ENCODE data around the gene FGF22. TPM values are rescaled to one million over a fixed set of nuclear protein-coding genes. Genes with fewer than 3 reads are reported as not detected.

Gene FGF22
- polyA plus RNA-seq, 1 experiment, result 0.05 TPM

DNA sequence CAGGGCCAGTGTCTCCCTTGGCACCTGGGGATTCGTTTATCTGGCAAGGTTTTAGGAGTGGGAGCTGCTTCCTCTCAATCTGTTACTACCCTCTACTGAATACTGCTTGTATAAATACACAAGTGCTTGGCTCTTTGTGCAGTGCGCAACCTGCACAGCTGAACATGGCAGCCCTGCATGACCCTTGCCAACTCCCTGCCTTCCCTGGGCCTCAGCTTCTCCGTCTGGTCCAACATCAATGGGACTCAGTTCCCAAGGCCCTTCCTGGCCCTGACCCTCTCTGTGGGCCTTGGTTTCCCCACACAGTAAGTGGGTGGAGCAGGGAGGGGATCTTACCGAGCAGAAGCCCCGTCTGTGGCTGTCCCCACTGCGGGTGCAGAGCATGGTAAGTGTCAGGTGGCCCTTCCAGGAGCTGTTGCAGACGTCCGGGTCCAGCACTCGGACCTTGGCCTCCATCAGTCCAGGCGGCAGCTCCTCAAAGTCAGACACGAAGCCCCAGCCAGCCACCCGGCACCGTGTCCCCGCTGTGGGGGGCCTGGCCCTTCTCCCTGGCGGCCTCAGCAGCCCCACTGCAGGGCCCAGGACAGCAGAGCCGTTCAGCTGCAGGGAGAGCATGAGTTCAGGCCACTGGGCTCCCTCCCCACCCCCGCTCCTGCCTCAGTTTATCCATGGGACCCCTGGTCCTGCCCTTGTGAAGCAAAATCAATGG lies 47.1 kb downstream of the FGF22 start:
- CTCF ChIA-PET, result no interaction called here
- no peak for DNase-seq (ENCODE audit: low read depth)
- no peaks in the 10 kb centered on the region for H3K27me3 ChIP-seq (ENCODE audit: control insufficient read depth, insufficient read depth, low read length)

DNA sequence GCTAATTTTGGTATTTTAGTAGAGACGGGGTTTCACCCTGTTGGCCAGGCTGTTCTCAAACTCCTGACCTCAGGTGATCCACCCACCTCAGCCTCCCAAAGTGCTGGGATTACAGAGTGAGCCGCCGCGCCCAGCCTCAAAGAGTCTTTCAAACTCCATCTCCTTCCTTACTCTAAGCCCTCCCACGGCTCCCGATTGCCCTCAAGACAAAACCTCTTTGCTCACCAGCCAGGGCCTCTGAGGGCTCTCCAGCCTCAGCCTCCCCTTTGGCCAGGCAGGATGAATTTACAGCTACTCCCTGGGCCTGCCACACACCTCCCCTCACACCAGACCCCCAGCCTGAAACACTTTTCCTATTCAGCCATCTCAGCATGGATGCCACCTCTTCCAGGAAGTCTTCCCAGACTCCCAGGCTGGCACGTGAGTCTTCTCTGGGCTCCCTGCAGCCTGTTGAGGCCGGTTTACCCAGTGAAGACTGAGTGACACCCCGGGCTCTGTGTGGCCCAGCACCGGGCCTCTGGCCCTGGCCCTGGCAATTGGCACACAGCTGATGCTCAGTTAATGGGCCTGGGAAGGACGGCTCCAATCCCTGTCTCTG lies 48.0 kb downstream of the FGF22 start:
- no peak overlapping the region for H3K4me3 ChIP-seq (ENCODE audit: low read depth, low read length)
- CTCF ChIA-PET, result no interaction called here
- no peaks in the 10 kb centered on the region for H3K36me3 ChIP-seq (ENCODE audit: control insufficient read depth, insufficient read depth, low read length)
- DNase-seq (ENCODE audit: low read depth), result no peak
- POLR2A ChIA-PET, result no interaction called here
- no peaks in the 10 kb centered on the region for H3K27me3 ChIP-seq (ENCODE audit: control insufficient read depth, insufficient read depth, low read length)
- TF ChIP-seq, protein P1, sequence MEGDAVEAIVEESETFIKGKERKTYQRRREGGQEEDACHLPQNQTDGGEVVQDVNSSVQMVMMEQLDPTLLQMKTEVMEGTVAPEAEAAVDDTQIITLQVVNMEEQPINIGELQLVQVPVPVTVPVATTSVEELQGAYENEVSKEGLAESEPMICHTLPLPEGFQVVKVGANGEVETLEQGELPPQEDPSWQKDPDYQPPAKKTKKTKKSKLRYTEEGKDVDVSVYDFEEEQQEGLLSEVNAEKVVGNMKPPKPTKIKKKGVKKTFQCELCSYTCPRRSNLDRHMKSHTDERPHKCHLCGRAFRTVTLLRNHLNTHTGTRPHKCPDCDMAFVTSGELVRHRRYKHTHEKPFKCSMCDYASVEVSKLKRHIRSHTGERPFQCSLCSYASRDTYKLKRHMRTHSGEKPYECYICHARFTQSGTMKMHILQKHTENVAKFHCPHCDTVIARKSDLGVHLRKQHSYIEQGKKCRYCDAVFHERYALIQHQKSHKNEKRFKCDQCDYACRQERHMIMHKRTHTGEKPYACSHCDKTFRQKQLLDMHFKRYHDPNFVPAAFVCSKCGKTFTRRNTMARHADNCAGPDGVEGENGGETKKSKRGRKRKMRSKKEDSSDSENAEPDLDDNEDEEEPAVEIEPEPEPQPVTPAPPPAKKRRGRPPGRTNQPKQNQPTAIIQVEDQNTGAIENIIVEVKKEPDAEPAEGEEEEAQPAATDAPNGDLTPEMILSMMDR (IDR thresholded peaks at IDR 0.05; ENCODE audit: insufficient read depth, low read depth, low read length), result no peak

More for the DNA sequence above, 47.1 kb downstream of the FGF22 start:
- Histone ChIP-seq H3K36me3 (ENCODE audit: control insufficient read depth, insufficient read depth, low read length) (no peaks in the 10 kb centered on the region), H3K4me3 (ENCODE audit: low read depth, low read length) (no peak overlapping the region)
- POLR2A ChIA-PET, result no interaction called here
- TF ChIP-seq, protein P1 (IDR thresholded peaks at IDR 0.05; ENCODE audit: insufficient read depth, low read depth, low read length), result no peak

DNA sequence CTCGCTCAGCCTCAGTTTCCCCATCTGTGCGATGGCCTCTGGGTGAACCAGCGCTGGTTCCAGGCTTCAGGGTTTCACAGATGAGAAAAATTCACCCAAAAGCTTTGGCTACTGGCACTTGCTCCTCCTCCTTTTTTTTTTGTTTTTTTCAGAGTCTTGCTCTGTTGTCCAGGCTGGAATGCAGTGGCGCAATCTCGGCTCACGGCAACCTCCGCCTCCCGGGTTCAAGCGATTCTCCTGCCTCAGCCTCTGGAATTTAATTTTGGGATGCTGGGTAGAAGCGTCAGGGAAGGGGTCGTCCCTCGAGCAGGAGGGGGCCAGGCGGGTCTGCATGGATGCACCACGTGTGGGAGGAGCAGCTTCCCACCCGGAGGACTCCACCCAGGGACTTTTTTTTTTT lies 48.5 kb downstream of the FGF22 start:
- ChIA-PET POLR2A (no interaction called here), CTCF (no interaction called here)
- DNase-seq (ENCODE audit: low read depth), result no peak
- no peaks in the 10 kb centered on the region for H3K36me3 ChIP-seq (ENCODE audit: control insufficient read depth, insufficient read depth, low read length)
- H3K4me3 ChIP-seq (ENCODE audit: low read depth, low read length), result no peak overlapping the region
- no peaks in the 10 kb centered on the region for H3K27me3 ChIP-seq (ENCODE audit: control insufficient read depth, insufficient read depth, low read length)
- TF ChIP-seq, protein P1 (IDR thresholded peaks at IDR 0.05; ENCODE audit: insufficient read depth, low read depth, low read length), result no peak

DNA sequence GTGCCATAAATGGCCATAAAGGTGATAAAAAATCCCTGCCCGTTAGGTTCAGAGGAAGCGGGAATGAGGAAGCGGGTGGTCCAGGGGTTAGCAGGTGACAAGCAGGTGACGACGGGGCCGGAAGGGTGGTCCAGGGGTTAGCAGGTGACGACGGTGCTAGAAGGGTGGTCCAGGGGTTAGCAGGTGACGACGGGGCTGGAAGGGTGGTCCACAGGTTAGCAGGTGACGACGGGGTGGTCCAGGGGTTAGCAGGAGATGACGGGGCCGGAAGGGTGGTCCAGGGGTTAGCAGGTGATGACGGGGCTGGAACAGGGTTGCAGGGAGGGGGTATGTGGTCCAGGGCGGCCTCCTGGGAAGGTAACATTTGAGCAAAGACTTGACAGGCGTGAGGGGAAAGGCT lies 49.3 kb downstream of the FGF22 start:
- no peaks in the 10 kb centered on the region for H3K27me3 ChIP-seq (ENCODE audit: control insufficient read depth, insufficient read depth, low read length)
- ChIA-PET POLR2A (no interaction called here), CTCF (interaction anchor here (0.6 to 0.9 kb wide), 2 partner anchors 9 to 11 kb away, joined by 3 read pairs; no protein-coding TSS in a partner anchor)
- H3K36me3 ChIP-seq (ENCODE audit: control insufficient read depth, insufficient read depth, low read length), result no peaks in the 10 kb centered on the region
- TF ChIP-seq, protein P1 (IDR thresholded peaks at IDR 0.05; ENCODE audit: insufficient read depth, low read depth, low read length), result no peak
- H3K4me3 ChIP-seq (ENCODE audit: low read depth, low read length), result no peak overlapping the region
- no peak for DNase-seq (ENCODE audit: low read depth)

DNA sequence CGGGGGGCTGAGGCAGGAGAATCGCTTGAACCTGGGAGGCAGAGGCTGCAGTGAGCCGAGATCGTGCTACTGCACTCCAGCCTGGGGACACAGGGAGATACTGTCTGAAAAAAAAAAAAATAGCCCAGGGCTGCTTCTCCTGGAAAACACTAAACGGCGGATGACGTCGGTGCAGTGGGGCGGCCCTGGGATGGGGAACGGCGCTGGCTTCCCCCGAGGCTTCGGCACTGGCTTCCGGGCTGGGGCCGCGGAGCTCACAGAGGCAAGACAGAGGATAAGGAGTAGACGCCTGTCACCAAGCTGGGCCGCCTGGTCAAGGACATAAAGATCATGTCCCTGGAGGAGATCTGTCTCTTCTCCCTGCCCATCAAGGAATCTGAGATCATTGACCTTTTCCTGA lies 50.5 kb downstream of the FGF22 start:
- TF ChIP-seq, protein P1 (IDR thresholded peaks at IDR 0.05; ENCODE audit: insufficient read depth, low read depth, low read length), result no peak
- no peak for DNase-seq (ENCODE audit: low read depth)
- H3K36me3 ChIP-seq (ENCODE audit: control insufficient read depth, insufficient read depth, low read length), result no peaks in the 10 kb centered on the region
- ChIA-PET CTCF (no interaction called here), POLR2A (no interaction called here)
- H3K27me3 ChIP-seq (ENCODE audit: control insufficient read depth, insufficient read depth, low read length), result peaks cover 2% of the 10 kb centered on the region; the same call in 1 of the 2 replicates
- H3K4me3 ChIP-seq (ENCODE audit: low read depth, low read length), result no peak overlapping the region

Other genes starting within 250 kb of the FGF22 start
- gene C2CD4C, start 230.7 kb upstream of the FGF22 start, polyA plus RNA-seq (2011; rRNA removed), result 0.04 and 0.07 TPM in 2 replicates
- gene SHC2, start 178.8 kb upstream of the FGF22 start, polyA plus RNA-seq (2011; rRNA removed), result 1.3 and 3.4 TPM in 2 replicates
- gene MADCAM1, start 143.4 kb upstream of the FGF22 start, polyA plus RNA-seq (2011; rRNA removed), result 0.10 TPM in 1 of 2 replicates, not detected in the other
- 4.5 and 6.8 TPM in 2 replicates for gene TPGS1, start 132.4 kb upstream of the FGF22 start, polyA plus RNA-seq (2011; rRNA removed)
- gene CDC34, start 108.1 kb upstream of the FGF22 start, polyA plus RNA-seq (2011; rRNA removed), result 49.1 and 75.2 TPM in 2 replicates
- gene GZMM, start 95.8 kb upstream of the FGF22 start, polyA plus RNA-seq (2011; rRNA removed), result not detected in 2 replicates
- gene BSG, start 67.3 kb upstream of the FGF22 start, polyA plus RNA-seq (2011; rRNA removed), result 579 and 1,176 TPM in 2 replicates
- gene HCN2, start 50.0 kb upstream of the FGF22 start, polyA plus RNA-seq (2011; rRNA removed), result 0.83 and 1.5 TPM in 2 replicates
- gene POLRMT, start 6.3 kb upstream of the FGF22 start, polyA plus RNA-seq (2011; rRNA removed), result 21.9 and 38.6 TPM in 2 replicates
- 2.7 and 2.9 TPM in 2 replicates for gene RNF126, start 23.3 kb downstream of the FGF22 start, polyA plus RNA-seq (2011; rRNA removed)
- gene FSTL3, start 36.5 kb downstream of the FGF22 start, polyA plus RNA-seq (2011; rRNA removed), result 62.5 and 83.2 TPM in 2 replicates
- gene PRSS57, start 55.6 kb downstream of the FGF22 start, polyA plus RNA-seq (2011; rRNA removed), result not detected in 2 replicates
- gene PALM, start 69.1 kb downstream of the FGF22 start, polyA plus RNA-seq (2011; rRNA removed), result 1.1 and 1.2 TPM in 2 replicates
- 0.05 and 0.06 TPM in 2 replicates for gene MISP, start 111.2 kb downstream of the FGF22 start, polyA plus RNA-seq (2011; rRNA removed)
- gene PTBP1, start 157.6 kb downstream of the FGF22 start, polyA plus RNA-seq (2011; rRNA removed), result 137 and 328 TPM in 2 replicates
- gene PLPPR3, start 182.1 kb downstream of the FGF22 start, polyA plus RNA-seq (2011; rRNA removed), result 0.56 and 1.1 TPM in 2 replicates
- gene AZU1, start 188.0 kb downstream of the FGF22 start, polyA plus RNA-seq (2011; rRNA removed), result 0.07 TPM in 1 of 2 replicates, not detected in the other
- not detected in 2 replicates for gene PRTN3, start 201.1 kb downstream of the FGF22 start, polyA plus RNA-seq (2011; rRNA removed)
- gene ELANE, start 212.4 kb downstream of the FGF22 start, polyA plus RNA-seq (2011; rRNA removed), result 0.10 and 0.12 TPM in 2 replicates
- 0.70 and 0.77 TPM in 2 replicates for gene CFD, start 219.8 kb downstream of the FGF22 start, polyA plus RNA-seq (2011; rRNA removed)